HG02623 (cell line): ENCODE measurements around the gene ENO2.

Experiments
- ATAC-seq: cut with Tn5 transposase; IDR thresholded peaks from one replicate; pipeline ENCODE4 v1.9.1; 2021; ENCODE audit warnings: moderate library complexity; ENCODE audit not compliant: unreplicated experiment

The ENO2 gene

DNA sequence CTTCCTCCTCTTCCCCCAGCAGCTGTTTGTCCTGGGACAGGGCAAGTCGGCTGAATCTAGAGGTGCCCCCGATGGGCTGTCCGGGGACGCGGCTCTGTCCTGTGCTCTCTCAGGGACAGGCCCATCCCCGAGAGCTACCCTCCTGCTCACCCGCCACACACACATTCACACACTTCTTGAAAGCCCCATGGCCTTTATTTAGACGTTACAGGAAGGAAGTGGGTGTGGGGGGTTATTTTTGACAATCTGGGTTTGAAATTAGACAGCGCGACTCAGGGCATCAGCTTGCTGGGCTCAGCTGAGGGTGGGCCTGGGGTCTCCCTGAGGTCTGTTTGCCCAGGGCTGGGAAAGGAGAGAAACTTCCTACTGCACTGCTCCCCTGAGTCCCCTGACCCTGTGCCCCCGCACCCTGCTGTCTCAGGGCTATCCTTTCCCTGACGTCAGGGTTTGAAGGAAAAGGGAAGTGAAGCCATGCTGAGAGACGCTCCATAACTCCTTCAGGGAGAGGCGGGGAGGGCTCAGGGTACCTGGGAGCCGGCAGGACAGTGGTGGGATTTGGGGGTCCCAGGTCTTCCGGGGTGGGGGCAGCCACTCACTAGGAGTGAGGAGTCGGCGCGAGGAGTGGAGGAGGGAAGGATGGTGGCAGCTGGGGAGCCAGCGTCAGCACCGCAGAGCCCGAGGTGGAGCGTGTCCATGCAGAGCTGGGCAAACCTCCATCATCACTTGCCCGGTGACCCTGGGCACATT lies 44.9 kb downstream of the ENO2 start:
- ATAC-seq: peak; percentile 45

DNA sequence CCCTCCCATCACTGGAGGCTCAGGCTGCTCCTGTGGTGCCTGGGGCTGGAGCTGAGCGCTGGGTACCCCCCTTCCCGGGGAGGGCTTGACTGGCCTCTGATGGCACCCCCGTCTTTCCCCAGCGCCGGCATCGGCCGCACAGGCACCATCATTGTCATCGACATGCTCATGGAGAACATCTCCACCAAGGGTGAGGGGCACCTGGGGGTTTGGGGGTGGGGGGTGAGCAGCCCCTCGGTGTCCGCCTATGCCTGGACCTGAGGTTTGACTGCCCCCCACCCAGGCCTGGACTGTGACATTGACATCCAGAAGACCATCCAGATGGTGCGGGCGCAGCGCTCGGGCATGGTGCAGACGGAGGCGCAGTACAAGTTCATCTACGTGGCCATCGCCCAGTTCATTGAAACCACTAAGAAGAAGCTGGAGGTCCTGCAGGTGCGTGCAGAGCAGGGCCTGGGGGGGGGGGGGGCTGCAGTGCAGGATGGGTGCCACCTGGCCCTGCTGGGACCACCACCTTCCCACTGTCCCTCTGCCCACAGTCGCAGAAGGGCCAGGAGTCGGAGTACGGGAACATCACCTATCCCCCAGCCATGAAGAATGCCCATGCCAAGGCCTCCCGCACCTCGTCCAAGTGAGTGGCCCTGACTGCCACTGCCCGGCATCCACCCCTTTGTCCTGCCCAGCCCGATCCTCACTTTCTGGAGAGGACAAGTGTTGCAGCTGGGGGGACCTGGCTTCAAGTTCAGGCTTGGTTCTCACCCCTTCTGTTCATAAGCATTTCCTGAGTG lies 45.6 kb downstream of the ENO2 start:
- no peak for ATAC-seq

DNA sequence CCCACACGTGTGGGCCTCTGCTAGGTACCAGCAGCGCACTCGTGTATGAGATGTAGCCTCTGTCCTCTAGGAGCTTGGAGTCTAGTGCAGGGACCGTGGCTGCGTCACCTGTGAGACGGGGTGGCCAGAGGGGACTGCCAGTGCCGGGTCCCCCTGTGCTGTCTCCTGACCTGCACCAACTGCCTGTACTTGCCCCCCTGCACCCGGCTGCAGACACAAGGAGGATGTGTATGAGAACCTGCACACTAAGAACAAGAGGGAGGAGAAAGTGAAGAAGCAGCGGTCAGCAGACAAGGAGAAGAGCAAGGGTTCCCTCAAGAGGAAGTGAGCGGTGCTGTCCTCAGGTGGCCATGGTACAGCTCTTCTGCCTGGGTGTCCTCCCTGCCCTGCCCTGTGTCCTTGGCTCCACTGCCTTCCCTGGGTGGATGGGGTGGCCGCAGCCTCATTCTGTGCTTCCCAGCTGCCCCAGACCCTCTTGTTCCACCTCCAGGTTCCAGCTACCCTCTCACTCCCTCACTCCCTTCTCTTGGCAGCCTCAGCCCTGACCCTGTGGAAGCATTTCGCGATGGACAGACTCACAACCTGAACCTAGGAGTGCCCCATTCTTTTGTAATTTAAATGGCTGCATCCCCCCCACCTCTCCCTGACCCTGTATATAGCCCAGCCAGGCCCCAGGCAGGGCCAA lies 46.4 kb downstream of the ENO2 start:
- no peak for ATAC-seq

GRCh38 chr12:6961278-6961694 lies 46.9 kb downstream of the ENO2 start:
- ATAC-seq: no peak

GRCh38 chr12:6961695-6962284 lies 47.4 kb downstream of the ENO2 start:
- ATAC-seq: no peak

- ATAC-seq: no peak
Observed at GRCh38 chr12:6962285-6963015, 48.1 kb downstream of the ENO2 start.

GRCh38 chr12:6963016-6963731 lies 48.8 kb downstream of the ENO2 start:
- no peak for ATAC-seq

DNA sequence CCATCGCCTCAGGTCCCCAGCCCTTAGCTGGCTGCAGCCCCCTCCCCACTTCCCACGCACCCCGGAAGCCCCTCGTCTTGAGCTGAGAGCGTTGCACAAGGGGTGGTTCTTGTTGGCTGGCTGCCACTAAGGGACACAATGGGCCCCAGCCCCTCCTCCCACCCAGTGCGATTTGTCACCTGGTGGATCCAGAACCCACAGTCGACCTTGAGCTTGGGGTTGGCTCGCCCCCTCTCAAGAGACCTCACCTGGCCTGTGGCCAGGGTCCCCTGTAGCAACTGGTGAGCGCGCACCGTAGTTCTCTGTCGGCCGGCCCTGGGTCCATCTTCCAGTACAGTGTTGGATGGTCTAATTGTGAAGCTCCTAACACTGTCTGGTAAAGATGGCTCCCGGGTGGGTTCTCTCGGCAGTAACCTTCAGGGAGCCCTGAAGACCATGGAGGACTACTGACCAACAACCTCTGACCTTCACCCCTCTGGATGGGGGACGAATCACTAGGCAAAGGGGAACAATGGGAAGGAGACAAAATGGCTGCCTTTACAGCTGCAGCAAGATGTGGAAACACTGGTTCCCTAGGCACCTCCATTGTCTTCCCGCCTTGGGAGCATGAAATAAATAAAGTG lies 49.5 kb downstream of the ENO2 start:
- ATAC-seq: no peak

DNA sequence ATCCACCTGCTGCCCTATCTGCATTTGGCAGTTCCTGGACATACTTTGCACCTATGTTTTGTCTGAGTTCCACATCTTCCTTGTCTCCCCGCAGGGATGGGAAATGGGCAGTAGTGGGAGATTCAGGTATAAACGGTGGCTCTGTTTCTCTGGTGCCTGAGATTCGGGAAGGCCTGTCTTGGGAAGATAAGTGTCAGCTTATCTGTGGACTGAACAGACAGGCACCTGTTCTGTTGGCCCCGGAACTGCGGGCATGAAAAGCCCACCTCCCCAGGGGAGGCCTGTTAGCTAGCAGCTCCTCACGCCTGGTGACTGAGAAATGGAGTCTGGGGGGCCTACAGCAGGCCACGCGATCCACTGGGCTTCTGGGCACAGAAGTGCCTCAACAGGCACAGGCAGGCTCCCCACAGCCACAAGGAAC lies 50.2 kb downstream of the ENO2 start:
- no peak for ATAC-seq

- ATAC-seq: no peak
Observed at GRCh38 chr12:6965026-6965661, 50.8 kb downstream of the ENO2 start.

DNA sequence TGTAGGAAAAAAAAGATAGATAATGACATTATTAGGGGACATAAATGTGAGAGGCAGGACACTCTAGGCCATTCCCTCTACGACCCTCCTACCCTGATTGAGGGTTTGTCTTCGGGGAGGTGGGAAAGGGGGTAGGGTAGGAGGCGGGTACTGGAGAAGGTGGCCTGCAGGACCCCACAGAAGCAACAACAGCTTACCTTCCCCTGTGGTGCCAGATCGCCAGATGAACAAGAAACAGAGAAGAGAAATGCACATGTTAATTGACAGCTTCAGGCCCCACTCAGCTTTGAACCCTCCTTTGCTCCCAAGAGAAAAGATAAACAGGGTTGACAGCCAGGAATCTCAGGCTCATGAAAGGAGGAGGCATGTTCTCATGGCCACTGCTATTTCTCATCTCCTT lies 51.3 kb downstream of the ENO2 start:
- ATAC-seq: no peak

GRCh38 chr12:6966351-6966750 lies 52.0 kb downstream of the ENO2 start:
- ATAC-seq: no peak

GRCh38 chr12:6967651-6968100 lies 53.3 kb downstream of the ENO2 start:
- ATAC-seq: no peak

DNA sequence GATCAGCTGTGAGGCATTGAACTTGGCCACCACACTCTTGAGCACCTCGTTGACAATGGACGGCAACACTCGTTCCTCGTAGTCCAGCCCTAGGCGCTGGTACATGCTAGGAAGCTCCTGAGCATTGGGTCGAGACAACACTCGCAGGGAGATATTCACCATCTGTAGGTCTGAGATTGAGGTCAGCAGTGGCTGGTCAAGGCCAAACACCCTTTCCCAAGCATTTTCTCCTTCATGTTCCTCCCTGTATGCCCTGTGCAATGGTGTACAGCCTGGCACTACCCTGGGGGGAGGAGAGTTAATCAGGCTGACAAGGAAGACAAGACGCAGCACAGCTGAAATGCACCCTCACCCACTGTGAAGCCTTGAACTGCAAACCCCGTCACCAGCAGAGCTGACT lies 54.0 kb downstream of the ENO2 start:
- no peak for ATAC-seq

DNA sequence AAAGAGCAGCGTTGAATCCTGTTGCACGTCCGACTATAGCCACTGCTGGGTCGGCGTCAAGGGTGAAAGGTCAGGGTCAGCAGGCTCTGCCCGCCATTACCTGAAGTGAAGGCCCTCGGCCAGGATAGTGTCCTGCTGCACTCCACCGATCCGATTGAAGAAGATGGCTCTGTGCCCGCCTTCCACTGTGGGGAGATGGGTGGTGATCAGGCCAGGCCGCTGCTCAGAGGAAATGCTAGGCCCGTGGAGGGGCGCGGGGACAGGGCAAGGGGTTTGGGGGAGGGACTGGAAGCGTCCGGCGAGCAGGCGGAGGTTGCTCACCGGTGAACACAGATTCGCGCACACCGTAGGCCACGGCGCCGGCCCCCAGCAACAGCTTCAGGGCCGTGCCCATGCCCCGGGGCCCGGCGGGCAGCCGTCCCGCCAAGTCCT lies 55.7 kb downstream of the ENO2 start:
- peak; percentile 22 for ATAC-seq
